Liver (tissue), 9 donors: ENCODE results near the gene B4GALT1. TPM values are rescaled to one million over a fixed set of nuclear protein-coding genes. Genes with fewer than 3 reads are reported as not detected.

ENCODE experiments used
- DNase-seq: peaks from one replicate; pipeline ENCODE4 v3.0.0-alpha.2; 2017; ENCODE audit warnings: low spot score
- H3K27ac ChIP-seq, 2 donors: one replicate each; pipeline ENCODE4 v1.7.0; 2013; ENCODE audit warnings: inconsistent platforms in 2 of 2, low read length in 2 of 2, control low read depth in 1 of 2, low read depth in 1 of 2, mild to moderate bottlenecking in 1 of 2
- H3K27me3 ChIP-seq, 4 donors: one replicate each; pipeline versions ENCODE4 v1.6.1 to v1.7.0; 2013; ENCODE audit warnings: low read length in 3 of 4, inconsistent platforms in 1 of 4, mild to moderate bottlenecking in 1 of 4, moderate library complexity in 1 of 4; ENCODE audit not compliant: control insufficient read depth in 4 of 4, insufficient read depth in 4 of 4
- H3K36me3 ChIP-seq, 4 donors: one replicate each; pipeline versions ENCODE4 v1.6.1 to v1.7.0; 2013; ENCODE audit warnings: low read length in 3 of 4, mild to moderate bottlenecking in 3 of 4, low read depth in 1 of 4, moderate library complexity in 1 of 4; ENCODE audit not compliant: control insufficient read depth in 4 of 4, insufficient read depth in 3 of 4
- H3K4me1 ChIP-seq, 4 donors: one replicate each; pipeline versions ENCODE4 v1.6.1 to v1.7.0; 2013; ENCODE audit warnings: low read length in 3 of 4, mild to moderate bottlenecking in 3 of 4, moderate library complexity in 1 of 4; ENCODE audit not compliant: control insufficient read depth in 4 of 4, insufficient read depth in 4 of 4
- H3K4me3 ChIP-seq, 3 donors: one replicate each; pipeline versions ENCODE4 v1.6.1 to v1.7.0; 2013; ENCODE audit warnings: low read length in 3 of 3, control low read depth in 1 of 3, low read depth in 1 of 3, mild to moderate bottlenecking in 1 of 3
- H3K9ac ChIP-seq, 2 donors: one replicate each; pipeline ENCODE4 v1.7.0; 2013; ENCODE audit warnings: low read length in 2 of 2, mild to moderate bottlenecking in 2 of 2, moderate library complexity in 2 of 2, control low read depth in 1 of 2, low read depth in 1 of 2
- H3K9me3 ChIP-seq, 4 donors: one replicate each; pipeline versions ENCODE4 v1.6.1 to v1.7.0; 2013; ENCODE audit warnings: low read length in 3 of 4; ENCODE audit not compliant: control insufficient read depth in 4 of 4
- EGR1 ChIP-seq, 2 donors: IDR thresholded peaks; 2 replicates each; pipeline ENCODE4 v1.6.1; 2016 to 2018; ENCODE audit warnings: antibody characterized with exemption in 2 of 2, low read depth in 2 of 2
- FOXA1 ChIP-seq: IDR thresholded peaks from 2 replicates; pipeline ENCODE4 v1.6.1; 2016; ENCODE audit warnings: antibody characterized with exemption
- FOXA2 ChIP-seq: IDR thresholded peaks from 2 replicates; pipeline ENCODE4 v1.6.1; 2016; ENCODE audit warnings: antibody characterized with exemption
- GABPA ChIP-seq, 2 donors: IDR thresholded peaks in 1 of 2; conservative IDR thresholded peaks in 1 of 2; 2 replicates each; pipeline ENCODE4 v1.6.1; 2016; ENCODE audit warnings: antibody characterized with exemption in 2 of 2, mild to moderate bottlenecking in 1 of 2, moderate library complexity in 1 of 2
- HNF4A ChIP-seq, 2 donors: conservative IDR thresholded peaks; 2 replicates each; pipeline ENCODE4 v1.6.1; 2016; ENCODE audit warnings: antibody characterized with exemption in 2 of 2, mild to moderate bottlenecking in 2 of 2
- HNF4G ChIP-seq: IDR thresholded peaks from 2 replicates; pipeline ENCODE4 v1.6.1; 2016; ENCODE audit warnings: antibody characterized with exemption
- JUND ChIP-seq, 2 donors: IDR thresholded peaks; 2 replicates each; pipeline ENCODE4 v1.6.1; 2016; ENCODE audit warnings: antibody characterized with exemption in 2 of 2
- MAX ChIP-seq: IDR thresholded peaks from 2 replicates; pipeline ENCODE4 v1.6.1; 2016; ENCODE audit warnings: antibody characterized with exemption
- NR2F2 ChIP-seq: IDR thresholded peaks from 2 replicates; pipeline ENCODE4 v1.6.1; 2016; ENCODE audit warnings: antibody characterized with exemption
- RAD21 ChIP-seq, 2 donors: IDR thresholded peaks; 2 replicates each; pipeline ENCODE4 v1.6.1; 2016; ENCODE audit warnings: antibody characterized with exemption in 2 of 2, mild to moderate bottlenecking in 2 of 2
- RXRA ChIP-seq, 2 donors: IDR thresholded peaks; 2 replicates each; pipeline ENCODE4 v1.6.1; 2017 to 2018; ENCODE audit warnings: antibody characterized with exemption in 2 of 2, mild to moderate bottlenecking in 1 of 2
- SP1 ChIP-seq: IDR thresholded peaks from 2 replicates; pipeline ENCODE4 v1.6.1; 2018; ENCODE audit warnings: antibody characterized with exemption, mild to moderate bottlenecking
- TAF1 ChIP-seq: conservative IDR thresholded peaks from 2 replicates; pipeline ENCODE4 v1.6.1; 2016; ENCODE audit warnings: antibody characterized with exemption, mild to moderate bottlenecking
- YY1 ChIP-seq: IDR thresholded peaks from 2 replicates; pipeline ENCODE4 v1.6.1; 2016; ENCODE audit warnings: antibody characterized with exemption, mild to moderate bottlenecking
- ZBTB33 ChIP-seq: IDR thresholded peaks from 2 replicates; pipeline ENCODE4 v1.6.1; 2016; ENCODE audit warnings: antibody characterized with exemption
- WGBS: extraction: QIAGEN DNeasy Blood & Tissue Kit; methylation state at CpG from one replicate; pipeline ENCODE4 v1.1.7; 2013; 5-methylcytosine and 5-hydroxymethylcytosine counted together
- polyA plus RNA-seq, 2 donors: library from polyadenylated mRNA; stranded (reverse) in 1 of 2; unstranded in 1 of 2; fragments of 200-250 nt in 1 of 2; fragments of >200 nt in 1 of 2; fragmentation: Nextera tagmentation in 1 of 2; extraction: Ambion mirVana in 1 of 2; gene quantifications; one replicate each; pipeline versions ENCODE4 v1.2.1 to v1.2.3, GENCODE V29; 2013 to 2015
- total RNA-seq, 2 donors: library from RNA; depleted of rRNA; stranded (reverse); fragments of >200 nt; gene quantifications; one replicate each; pipeline ENCODE4 v1.2.3, GENCODE V29; 2014
- TF ChIP-seq, protein P1 (sequence below): IDR thresholded peaks from 2 replicates; pipeline ENCODE4 v1.6.1; 2016; ENCODE audit warnings: antibody characterized with exemption, mild to moderate bottlenecking
- TF ChIP-seq, protein P2 (sequence below): fragments of 150-350 bp; IDR thresholded peaks from 2 replicates; pipeline ENCODE4 v1.5.1; 2017; ENCODE audit warnings: improper control_type of control experiment, low read depth, low read length; ENCODE audit not compliant: missing input control
- TF ChIP-seq, protein P3 (sequence below): IDR thresholded peaks from 2 replicates; pipeline ENCODE4 v1.6.1; 2016; ENCODE audit warnings: antibody characterized with exemption
- donor health status: healthy.
- donor health status: healthy.
- donor health status: healthy.
- donor health status: healthy.
- donor health status: healthy.

Gene B4GALT1
- total and polyA plus RNA-seq, 4 donors, result 25.9 to 59.8 (median 42.7) TPM

DNA sequence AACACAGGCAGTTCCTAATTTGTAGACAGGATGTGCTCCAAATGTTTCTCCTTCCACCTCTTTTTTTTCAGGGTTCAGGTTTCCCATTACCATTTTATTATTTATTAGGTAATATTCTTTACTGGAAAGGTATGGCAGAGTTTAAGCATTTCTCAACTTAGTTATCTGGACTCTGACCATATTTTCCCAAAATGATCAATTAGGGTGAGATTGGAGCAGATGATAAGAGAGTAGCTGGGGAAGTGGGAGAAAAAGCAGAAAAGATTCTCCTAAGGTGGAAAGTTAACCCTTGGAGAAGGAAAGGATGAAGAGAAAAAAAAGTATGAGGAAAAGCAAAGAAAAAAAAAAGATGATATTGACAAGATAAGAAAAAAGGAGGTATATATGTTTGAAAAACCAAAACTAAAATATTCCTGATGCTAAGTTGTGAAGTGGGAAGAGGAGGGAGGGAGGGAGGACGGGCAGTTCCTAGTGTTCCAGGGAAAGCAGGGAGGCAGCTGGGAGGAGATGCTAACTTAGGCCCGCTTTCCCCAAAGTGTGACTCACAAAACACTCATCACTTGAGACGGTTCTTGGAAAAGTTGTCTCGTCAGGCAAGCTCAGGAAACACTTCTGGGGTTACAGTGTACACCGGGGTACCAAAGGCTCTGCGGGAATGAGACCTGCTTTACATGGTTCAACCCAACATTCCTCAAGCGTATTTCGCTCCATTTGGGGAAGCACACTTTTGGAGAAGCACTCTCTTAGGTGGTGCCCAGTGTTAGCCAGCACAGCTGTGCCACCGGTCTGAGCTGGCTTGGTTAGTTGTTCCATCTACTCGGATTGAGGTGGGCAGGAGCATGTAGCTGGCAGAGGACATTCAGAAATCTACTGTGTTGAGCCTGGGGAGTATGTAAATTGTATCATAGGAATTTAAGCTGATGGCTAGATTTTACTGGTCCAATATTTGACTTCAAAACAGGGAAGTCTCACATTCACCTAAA is 35.1 kb downstream of the B4GALT1 start:
- DNase-seq, result no peak
- TF ChIP-seq YY1, result peak; percentile 71
- TF ChIP-seq SP1, result peak; percentile 71
- TF ChIP-seq, protein P1, sequence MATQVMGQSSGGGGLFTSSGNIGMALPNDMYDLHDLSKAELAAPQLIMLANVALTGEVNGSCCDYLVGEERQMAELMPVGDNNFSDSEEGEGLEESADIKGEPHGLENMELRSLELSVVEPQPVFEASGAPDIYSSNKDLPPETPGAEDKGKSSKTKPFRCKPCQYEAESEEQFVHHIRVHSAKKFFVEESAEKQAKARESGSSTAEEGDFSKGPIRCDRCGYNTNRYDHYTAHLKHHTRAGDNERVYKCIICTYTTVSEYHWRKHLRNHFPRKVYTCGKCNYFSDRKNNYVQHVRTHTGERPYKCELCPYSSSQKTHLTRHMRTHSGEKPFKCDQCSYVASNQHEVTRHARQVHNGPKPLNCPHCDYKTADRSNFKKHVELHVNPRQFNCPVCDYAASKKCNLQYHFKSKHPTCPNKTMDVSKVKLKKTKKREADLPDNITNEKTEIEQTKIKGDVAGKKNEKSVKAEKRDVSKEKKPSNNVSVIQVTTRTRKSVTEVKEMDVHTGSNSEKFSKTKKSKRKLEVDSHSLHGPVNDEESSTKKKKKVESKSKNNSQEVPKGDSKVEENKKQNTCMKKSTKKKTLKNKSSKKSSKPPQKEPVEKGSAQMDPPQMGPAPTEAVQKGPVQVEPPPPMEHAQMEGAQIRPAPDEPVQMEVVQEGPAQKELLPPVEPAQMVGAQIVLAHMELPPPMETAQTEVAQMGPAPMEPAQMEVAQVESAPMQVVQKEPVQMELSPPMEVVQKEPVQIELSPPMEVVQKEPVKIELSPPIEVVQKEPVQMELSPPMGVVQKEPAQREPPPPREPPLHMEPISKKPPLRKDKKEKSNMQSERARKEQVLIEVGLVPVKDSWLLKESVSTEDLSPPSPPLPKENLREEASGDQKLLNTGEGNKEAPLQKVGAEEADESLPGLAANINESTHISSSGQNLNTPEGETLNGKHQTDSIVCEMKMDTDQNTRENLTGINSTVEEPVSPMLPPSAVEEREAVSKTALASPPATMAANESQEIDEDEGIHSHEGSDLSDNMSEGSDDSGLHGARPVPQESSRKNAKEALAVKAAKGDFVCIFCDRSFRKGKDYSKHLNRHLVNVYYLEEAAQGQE, result peak; percentile 14
- TF ChIP-seq RAD21 (IDR thresholded peaks at IDR 0.05), result peak; percentile 25 to 32
- TF ChIP-seq HNF4A (conservative IDR thresholded peaks at IDR 0.05), result peak; percentile 86 to 87
- TF ChIP-seq HNF4G, result peak; percentile 63
- TF ChIP-seq JUND (IDR thresholded peaks at IDR 0.05), result peak; percentile 61 to 77
- TF ChIP-seq ZBTB33, result peak; percentile 56
- TF ChIP-seq NR2F2, result peak; percentile 7
- no peak for TF ChIP-seq TAF1
- peak in 1 of 2 donors; percentile 32 for TF ChIP-seq EGR1 (IDR thresholded peaks at IDR 0.05; ENCODE audit: low read depth in 2 of 2)
- TF ChIP-seq FOXA2, result no peak
- no peak for TF ChIP-seq FOXA1
- peak in 1 of 2 donors; percentile 40 for TF ChIP-seq GABPA (IDR thresholded peaks at IDR 0.05 in 1 of 2, conservative IDR thresholded peaks at IDR 0.05 in 1 of 2)
- TF ChIP-seq, protein P2, sequence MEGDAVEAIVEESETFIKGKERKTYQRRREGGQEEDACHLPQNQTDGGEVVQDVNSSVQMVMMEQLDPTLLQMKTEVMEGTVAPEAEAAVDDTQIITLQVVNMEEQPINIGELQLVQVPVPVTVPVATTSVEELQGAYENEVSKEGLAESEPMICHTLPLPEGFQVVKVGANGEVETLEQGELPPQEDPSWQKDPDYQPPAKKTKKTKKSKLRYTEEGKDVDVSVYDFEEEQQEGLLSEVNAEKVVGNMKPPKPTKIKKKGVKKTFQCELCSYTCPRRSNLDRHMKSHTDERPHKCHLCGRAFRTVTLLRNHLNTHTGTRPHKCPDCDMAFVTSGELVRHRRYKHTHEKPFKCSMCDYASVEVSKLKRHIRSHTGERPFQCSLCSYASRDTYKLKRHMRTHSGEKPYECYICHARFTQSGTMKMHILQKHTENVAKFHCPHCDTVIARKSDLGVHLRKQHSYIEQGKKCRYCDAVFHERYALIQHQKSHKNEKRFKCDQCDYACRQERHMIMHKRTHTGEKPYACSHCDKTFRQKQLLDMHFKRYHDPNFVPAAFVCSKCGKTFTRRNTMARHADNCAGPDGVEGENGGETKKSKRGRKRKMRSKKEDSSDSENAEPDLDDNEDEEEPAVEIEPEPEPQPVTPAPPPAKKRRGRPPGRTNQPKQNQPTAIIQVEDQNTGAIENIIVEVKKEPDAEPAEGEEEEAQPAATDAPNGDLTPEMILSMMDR, result no peak
- TF ChIP-seq, protein P3, sequence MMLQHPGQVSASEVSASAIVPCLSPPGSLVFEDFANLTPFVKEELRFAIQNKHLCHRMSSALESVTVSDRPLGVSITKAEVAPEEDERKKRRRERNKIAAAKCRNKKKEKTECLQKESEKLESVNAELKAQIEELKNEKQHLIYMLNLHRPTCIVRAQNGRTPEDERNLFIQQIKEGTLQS, result peak; percentile 14
- TF ChIP-seq RXRA (IDR thresholded peaks at IDR 0.05), result peak; percentile 86 to 87
- TF ChIP-seq MAX, result peak; percentile 58
- Histone ChIP-seq H3K9ac (no peak overlapping the region), H3K4me3 (no peak overlapping the region), H3K27ac (peak overlapping the region; percentile 64 to 71), H3K27me3 (no peaks in the 10 kb centered on the region), H3K9me3 (no peaks in the 10 kb centered on the region), H3K36me3 (peaks cover 6 to 45% (median 34%) of the 10 kb centered on the region in 4 donors), H3K4me1 (peaks cover 29 to 74% (median 69%) of the 10 kb centered on the region in 4 donors)
- 66% methylated on average over 10 of the region's 10 CpGs for WGBS
